H1 (cell line): ENCODE measurements around the gene FAM174A. TPM values are rescaled to one million over a fixed set of nuclear protein-coding genes. Genes with fewer than 3 reads are reported as not detected.

ENCODE experiments used
- CHD2 ChIP-seq: IDR thresholded peaks from 2 replicates; pipeline ENCODE4 v1.6.1; 2012; ENCODE audit warnings: low read length, improper control_type of control experiment
- FOSL1 ChIP-seq: IDR thresholded peaks from 2 replicates; pipeline ENCODE4 v1.6.1; 2011; ENCODE audit warnings: mild to moderate bottlenecking, low read depth, low read length, moderate library complexity; ENCODE audit not compliant: insufficient read depth
- KDM4A ChIP-seq: IDR thresholded peaks from one replicate; pipeline ENCODE4 v1.7.1; 2012; ENCODE audit warnings: low read depth, mild to moderate bottlenecking, moderate library complexity, low read length, inconsistent platforms; ENCODE audit not compliant: severe bottlenecking
- PHF8 ChIP-seq: fragments of 200-600 bp; sonication (generic); conservative IDR thresholded peaks from 2 replicates; pipeline ENCODE4 v1.7.1; 2012; ENCODE audit warnings: low read depth, mild to moderate bottlenecking, inconsistent platforms, low read length, moderate library complexity
- SUZ12 ChIP-seq: fragments of 200-600 bp; sonication (generic); IDR thresholded peaks from 2 replicates; pipeline ENCODE4 v1.6.1; 2012; ENCODE audit warnings: mild to moderate bottlenecking, inconsistent platforms, low read length, moderate library complexity, mixed read lengths
- TAF1 ChIP-seq: IDR thresholded peaks from 2 replicates; pipeline ENCODE4 v1.6.1; 2011; ENCODE audit warnings: mild to moderate bottlenecking, low read depth, low read length
- TCF12 ChIP-seq: IDR thresholded peaks from 2 replicates; pipeline ENCODE4 v1.6.1; 2011; ENCODE audit warnings: low read depth, mild to moderate bottlenecking, low read length
- TEAD4 ChIP-seq: IDR thresholded peaks from 2 replicates; pipeline ENCODE4 v1.6.1; 2012; ENCODE audit warnings: low read depth, low read length, inconsistent platforms, mixed read lengths
- polyA plus RNA-seq, 7 experiments: library from polyadenylated mRNA; depleted of rRNA in 3 of 7; stranded (reverse) in 5 of 7; unstranded in 2 of 7; fragments of >200 nt in 5 of 7; fragments of 200-250 nt in 2 of 7; gene quantifications; 1 replicate in 5 of 7; 2 replicates in 1 of 7; 4 replicates in 1 of 7; pipeline versions ENCODE4 v1.2.1 to v1.2.3, GENCODE V29; 2011 to 2013; ENCODE audit warnings: missing spikeins in 2 of 7, mixed read lengths in 2 of 7
- total RNA-seq: library from RNA; stranded (reverse); fragmentation: NEBNext Ultra II Directional; extraction: Animal tissue kit (Norgen Biotek cat#: 25700); gene quantifications from 2 replicates; pipeline ENCODE4 v1.2.1, GENCODE V29; 2021
- TF ChIP-seq, protein P1 (sequence below): fragments of 300-600 bp; sonication (generic); IDR thresholded peaks from 2 replicates; pipeline ENCODE4 v1.7.1; 2012; ENCODE audit warnings: low read length, moderate library complexity, mild to moderate bottlenecking, inconsistent platforms; ENCODE audit not compliant: insufficient replicate concordance
- TF ChIP-seq, protein P2 (sequence below): IDR thresholded peaks from 2 replicates; pipeline ENCODE4 v1.6.1; 2011; ENCODE audit warnings: low read depth, mild to moderate bottlenecking, low read length; ENCODE audit not compliant: insufficient read depth
- TF ChIP-seq, protein P3 (sequence below): IDR thresholded peaks from 2 replicates; pipeline ENCODE4 v1.6.1; 2012; ENCODE audit warnings: inconsistent platforms

FAM174A gene
- total and polyA plus RNA-seq, 2 of the 8 experiments (the other 6 are each of a cell fraction or from before 2014, with no cell fraction given): 3.9 to 5.3 TPM

DNA sequence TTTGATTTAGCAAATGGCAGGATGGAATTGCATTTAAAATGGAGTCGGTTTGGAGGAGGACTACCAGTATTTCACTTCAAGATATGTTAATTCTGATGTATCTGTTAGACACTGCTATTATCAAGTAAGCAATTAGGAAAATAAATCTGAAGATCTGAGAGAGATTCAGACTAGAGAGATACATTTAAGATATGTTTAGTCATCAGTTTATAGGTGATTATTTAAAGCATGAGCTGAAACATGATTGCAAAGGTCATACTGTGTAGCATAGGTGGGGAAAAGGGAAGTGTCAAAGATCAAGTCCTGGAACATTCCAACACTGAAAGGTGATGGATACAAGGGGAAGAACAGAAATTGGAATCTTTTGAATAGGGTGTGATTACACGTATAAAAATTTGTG lies 79.1 kb downstream of the FAM174A start (continued):
- TF ChIP-seq, protein P1, sequence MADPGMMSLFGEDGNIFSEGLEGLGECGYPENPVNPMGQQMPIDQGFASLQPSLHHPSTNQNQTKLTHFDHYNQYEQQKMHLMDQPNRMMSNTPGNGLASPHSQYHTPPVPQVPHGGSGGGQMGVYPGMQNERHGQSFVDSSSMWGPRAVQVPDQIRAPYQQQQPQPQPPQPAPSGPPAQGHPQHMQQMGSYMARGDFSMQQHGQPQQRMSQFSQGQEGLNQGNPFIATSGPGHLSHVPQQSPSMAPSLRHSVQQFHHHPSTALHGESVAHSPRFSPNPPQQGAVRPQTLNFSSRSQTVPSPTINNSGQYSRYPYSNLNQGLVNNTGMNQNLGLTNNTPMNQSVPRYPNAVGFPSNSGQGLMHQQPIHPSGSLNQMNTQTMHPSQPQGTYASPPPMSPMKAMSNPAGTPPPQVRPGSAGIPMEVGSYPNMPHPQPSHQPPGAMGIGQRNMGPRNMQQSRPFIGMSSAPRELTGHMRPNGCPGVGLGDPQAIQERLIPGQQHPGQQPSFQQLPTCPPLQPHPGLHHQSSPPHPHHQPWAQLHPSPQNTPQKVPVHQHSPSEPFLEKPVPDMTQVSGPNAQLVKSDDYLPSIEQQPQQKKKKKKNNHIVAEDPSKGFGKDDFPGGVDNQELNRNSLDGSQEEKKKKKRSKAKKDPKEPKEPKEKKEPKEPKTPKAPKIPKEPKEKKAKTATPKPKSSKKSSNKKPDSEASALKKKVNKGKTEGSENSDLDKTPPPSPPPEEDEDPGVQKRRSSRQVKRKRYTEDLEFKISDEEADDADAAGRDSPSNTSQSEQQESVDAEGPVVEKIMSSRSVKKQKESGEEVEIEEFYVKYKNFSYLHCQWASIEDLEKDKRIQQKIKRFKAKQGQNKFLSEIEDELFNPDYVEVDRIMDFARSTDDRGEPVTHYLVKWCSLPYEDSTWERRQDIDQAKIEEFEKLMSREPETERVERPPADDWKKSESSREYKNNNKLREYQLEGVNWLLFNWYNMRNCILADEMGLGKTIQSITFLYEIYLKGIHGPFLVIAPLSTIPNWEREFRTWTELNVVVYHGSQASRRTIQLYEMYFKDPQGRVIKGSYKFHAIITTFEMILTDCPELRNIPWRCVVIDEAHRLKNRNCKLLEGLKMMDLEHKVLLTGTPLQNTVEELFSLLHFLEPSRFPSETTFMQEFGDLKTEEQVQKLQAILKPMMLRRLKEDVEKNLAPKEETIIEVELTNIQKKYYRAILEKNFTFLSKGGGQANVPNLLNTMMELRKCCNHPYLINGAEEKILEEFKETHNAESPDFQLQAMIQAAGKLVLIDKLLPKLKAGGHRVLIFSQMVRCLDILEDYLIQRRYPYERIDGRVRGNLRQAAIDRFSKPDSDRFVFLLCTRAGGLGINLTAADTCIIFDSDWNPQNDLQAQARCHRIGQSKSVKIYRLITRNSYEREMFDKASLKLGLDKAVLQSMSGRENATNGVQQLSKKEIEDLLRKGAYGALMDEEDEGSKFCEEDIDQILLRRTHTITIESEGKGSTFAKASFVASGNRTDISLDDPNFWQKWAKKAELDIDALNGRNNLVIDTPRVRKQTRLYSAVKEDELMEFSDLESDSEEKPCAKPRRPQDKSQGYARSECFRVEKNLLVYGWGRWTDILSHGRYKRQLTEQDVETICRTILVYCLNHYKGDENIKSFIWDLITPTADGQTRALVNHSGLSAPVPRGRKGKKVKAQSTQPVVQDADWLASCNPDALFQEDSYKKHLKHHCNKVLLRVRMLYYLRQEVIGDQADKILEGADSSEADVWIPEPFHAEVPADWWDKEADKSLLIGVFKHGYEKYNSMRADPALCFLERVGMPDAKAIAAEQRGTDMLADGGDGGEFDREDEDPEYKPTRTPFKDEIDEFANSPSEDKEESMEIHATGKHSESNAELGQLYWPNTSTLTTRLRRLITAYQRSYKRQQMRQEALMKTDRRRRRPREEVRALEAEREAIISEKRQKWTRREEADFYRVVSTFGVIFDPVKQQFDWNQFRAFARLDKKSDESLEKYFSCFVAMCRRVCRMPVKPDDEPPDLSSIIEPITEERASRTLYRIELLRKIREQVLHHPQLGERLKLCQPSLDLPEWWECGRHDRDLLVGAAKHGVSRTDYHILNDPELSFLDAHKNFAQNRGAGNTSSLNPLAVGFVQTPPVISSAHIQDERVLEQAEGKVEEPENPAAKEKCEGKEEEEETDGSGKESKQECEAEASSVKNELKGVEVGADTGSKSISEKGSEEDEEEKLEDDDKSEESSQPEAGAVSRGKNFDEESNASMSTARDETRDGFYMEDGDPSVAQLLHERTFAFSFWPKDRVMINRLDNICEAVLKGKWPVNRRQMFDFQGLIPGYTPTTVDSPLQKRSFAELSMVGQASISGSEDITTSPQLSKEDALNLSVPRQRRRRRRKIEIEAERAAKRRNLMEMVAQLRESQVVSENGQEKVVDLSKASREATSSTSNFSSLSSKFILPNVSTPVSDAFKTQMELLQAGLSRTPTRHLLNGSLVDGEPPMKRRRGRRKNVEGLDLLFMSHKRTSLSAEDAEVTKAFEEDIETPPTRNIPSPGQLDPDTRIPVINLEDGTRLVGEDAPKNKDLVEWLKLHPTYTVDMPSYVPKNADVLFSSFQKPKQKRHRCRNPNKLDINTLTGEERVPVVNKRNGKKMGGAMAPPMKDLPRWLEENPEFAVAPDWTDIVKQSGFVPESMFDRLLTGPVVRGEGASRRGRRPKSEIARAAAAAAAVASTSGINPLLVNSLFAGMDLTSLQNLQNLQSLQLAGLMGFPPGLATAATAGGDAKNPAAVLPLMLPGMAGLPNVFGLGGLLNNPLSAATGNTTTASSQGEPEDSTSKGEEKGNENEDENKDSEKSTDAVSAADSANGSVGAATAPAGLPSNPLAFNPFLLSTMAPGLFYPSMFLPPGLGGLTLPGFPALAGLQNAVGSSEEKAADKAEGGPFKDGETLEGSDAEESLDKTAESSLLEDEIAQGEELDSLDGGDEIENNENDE: no peak
- no peak for TF ChIP-seq TAF1
- no peak for TF ChIP-seq TCF12
- TF ChIP-seq, protein P2, sequence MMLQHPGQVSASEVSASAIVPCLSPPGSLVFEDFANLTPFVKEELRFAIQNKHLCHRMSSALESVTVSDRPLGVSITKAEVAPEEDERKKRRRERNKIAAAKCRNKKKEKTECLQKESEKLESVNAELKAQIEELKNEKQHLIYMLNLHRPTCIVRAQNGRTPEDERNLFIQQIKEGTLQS: no peak
- no peak for TF ChIP-seq CHD2
- no peak for TF ChIP-seq KDM4A
- TF ChIP-seq SUZ12: no peak
- TF ChIP-seq, protein P3, sequence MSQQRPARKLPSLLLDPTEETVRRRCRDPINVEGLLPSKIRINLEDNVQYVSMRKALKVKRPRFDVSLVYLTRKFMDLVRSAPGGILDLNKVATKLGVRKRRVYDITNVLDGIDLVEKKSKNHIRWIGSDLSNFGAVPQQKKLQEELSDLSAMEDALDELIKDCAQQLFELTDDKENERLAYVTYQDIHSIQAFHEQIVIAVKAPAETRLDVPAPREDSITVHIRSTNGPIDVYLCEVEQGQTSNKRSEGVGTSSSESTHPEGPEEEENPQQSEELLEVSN: no peak
- no peak for TF ChIP-seq PHF8
- TF ChIP-seq TEAD4: no peak
- no peak for TF ChIP-seq FOSL1
